GM12873 (cell line): ENCODE data around the gene ASXL1.

Experiments used
- TF ChIP-seq, protein P1 (sequence below): IDR thresholded peaks from 2 replicates; pipeline ENCODE4 v1.5.1; 2012; ENCODE audit warnings: low read depth, mild to moderate bottlenecking, moderate library complexity, low read length, control low read depth; ENCODE audit not compliant: insufficient read depth; ENCODE audit errors: missing control alignments

ASXL1 gene

DNA sequence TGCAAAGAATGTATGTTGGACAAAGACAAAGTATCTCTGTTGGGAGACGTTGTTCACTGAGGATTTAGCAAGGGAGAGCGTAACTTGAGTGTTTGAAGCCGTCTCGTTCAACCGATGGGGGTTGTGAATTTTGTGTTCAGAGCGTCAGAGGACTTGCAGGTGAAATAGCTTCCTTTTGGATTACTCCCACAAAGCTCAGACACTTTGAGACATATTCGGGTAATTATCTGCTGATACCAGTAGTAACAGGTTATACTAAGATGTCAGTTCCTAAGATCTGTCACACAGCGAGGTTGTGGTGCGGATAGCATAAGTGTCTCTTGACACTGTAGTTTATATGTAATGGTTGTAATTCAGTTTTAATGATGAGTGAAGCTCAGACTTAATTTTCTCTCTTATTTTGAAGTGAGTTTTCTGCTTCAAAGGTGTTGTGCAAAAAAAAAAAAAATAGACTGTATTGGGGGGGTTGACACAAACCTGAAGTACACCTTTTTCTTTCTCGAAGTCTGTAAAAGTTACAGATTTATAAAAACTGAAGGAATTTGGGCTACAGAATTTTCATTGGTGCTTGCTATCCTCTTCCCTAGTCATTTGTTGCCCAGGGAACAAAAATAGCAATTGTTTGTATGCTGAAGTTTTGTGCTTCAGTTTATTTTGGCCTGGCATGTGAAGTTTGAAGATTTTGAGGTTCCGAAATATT is 1.7 kb downstream of the ASXL1 start:
- TF ChIP-seq, protein P1, sequence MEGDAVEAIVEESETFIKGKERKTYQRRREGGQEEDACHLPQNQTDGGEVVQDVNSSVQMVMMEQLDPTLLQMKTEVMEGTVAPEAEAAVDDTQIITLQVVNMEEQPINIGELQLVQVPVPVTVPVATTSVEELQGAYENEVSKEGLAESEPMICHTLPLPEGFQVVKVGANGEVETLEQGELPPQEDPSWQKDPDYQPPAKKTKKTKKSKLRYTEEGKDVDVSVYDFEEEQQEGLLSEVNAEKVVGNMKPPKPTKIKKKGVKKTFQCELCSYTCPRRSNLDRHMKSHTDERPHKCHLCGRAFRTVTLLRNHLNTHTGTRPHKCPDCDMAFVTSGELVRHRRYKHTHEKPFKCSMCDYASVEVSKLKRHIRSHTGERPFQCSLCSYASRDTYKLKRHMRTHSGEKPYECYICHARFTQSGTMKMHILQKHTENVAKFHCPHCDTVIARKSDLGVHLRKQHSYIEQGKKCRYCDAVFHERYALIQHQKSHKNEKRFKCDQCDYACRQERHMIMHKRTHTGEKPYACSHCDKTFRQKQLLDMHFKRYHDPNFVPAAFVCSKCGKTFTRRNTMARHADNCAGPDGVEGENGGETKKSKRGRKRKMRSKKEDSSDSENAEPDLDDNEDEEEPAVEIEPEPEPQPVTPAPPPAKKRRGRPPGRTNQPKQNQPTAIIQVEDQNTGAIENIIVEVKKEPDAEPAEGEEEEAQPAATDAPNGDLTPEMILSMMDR = no peak

DNA sequence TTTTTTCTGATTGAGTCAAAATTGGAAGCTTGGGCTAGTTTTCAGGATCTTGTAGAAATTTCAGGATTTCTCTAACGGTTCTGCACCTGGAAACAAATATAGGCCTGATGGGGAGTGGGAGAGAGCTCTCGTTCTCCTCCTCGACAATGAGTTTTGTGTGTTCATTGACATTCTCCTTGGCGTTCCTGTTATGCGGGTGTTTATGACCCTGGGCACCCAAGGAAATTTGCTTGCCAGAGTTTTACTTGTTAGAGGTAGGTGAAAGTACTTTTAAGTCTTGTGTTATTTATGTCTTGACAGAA is 2.2 kb downstream of the ASXL1 start:
- TF ChIP-seq, protein P1 = no peak

DNA sequence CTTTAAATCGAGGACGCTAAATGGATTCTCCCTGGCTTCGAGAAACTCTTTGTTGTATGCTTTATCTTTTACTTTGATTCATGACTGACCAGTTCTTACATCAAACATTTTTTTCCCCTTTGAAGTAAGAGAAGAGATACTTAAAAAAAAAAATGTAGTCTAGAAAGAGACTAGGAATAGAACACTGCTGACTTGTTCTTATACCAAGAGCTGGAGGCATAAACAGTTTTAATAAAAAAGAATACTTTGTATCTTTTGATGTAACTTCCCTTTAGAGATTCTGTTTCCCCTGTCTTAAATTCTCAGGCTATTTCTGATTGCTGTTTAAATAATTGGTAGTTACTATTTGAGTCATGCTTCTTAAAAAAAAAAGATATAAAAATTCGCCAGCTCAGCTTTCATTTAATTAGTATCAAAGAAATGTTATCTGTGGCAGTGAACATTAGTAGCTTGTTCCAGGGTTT is 4.8 kb downstream of the ASXL1 start:
- TF ChIP-seq, protein P1 = no peak

DNA sequence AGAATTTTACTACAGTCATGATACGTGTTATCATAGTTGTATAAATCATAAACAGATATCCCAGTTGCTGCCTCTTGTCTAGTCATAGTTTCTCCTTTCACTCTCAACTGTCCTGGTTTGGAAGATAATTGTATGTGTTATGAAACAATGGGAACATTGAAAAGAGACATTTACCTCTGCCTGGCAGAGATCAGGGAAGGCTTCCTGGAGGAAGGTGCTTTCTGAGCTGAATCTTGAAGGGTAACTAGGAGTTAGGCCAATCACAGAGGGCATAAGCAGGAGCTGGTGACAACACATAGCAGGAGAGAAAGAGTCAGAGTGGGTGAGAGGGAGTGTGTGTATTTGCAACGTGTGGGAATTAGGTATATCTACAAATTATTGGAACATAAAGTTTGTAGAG is 5.4 kb downstream of the ASXL1 start:
- TF ChIP-seq, protein P1 = no peak

DNA sequence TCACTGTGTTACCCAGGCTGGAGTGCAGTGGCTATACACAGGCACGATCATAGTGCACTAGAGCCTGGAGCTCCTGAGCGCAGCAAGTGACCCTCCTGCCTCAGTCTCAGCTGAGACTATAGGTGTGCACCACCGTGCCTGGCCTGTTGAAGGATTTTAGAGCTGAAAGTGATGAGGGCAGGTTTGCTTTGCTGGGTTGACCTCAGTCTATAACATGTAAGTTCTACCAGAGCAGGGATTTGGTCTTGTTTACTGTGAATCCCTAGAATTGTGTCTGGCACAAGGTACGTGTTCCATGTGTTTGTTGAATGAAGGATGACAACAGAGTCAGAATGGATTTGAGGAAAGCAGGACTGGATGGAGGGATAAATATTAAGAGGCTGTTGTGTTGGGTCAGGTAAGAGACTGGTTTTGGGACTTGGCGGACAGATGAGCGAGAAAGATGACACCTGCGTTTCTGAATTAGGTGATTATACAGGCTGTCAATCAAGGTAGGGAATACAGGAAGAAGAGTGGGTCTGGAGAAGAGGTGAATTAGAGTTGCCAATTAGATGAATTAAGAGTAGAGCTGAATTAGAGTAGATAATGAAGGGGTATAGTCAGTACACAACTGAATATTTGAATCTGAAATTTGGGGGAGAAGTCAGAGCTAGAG is 6.5 kb downstream of the ASXL1 start:
- TF ChIP-seq, protein P1 = no peak

DNA sequence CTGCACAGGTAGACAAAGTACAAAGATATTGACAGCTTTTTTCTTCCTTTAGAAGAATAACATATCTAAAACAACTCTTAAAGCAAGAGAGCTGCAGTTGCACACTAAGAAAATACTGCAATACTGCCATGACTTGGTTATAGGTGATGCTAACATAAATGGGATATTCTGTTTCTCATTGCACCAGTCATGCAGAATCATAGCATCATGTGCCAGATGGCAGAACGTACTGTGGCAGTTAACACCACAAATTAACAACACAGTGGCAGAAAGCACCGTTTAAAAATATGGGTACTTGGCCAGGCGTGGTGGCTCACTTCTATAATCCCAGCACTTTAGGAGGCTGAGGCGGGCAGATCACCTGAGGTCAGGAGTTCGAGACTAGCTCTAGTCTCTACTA is 7.4 kb downstream of the ASXL1 start:
- TF ChIP-seq, protein P1 = no peak

DNA sequence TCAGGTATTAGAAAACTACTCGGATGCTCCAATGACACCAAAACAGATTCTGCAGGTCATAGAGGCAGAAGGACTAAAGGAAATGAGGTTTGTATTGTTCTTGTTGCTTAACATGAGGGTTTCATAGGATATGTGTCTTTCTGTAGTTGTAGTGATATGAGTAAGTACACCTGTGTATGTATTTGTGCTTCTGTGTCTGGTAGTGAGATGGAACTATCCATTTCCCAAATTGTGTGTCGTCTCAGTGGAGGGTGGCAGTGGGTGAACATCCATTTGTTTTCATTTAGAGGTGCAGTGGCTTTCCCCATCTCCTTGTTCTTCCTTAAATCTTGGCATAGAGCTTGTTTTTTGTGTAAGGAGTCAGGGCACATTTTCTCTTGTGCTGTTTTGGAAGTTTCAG is 8.2 kb downstream of the ASXL1 start:
- TF ChIP-seq, protein P1 = no peak
